Prostate gland (tissue), 2 donors: ENCODE measurements around the gene COL5A1. TPM values are rescaled to one million over a fixed set of nuclear protein-coding genes. Genes with fewer than 3 reads are reported as not detected.

Experiments used
- DNase-seq: peaks from one replicate; pipeline ENCODE4 v3.0.0-alpha.2; 2019; ENCODE audit warnings: low spot score
- H3K27ac ChIP-seq, 2 donors: fragments of 200-600 bp; sonication (generic); 2 replicates each; pipeline ENCODE4 v1.5.1; 2017 to 2019
- H3K27me3 ChIP-seq: fragments of 200-600 bp; sonication (generic); replicated peaks from 2 replicates; pipeline ENCODE4 v1.5.1; 2019; ENCODE audit not compliant: insufficient read depth
- H3K36me3 ChIP-seq, 2 donors: fragments of 200-600 bp; sonication (generic); 1 replicate in 1 of 2; 2 replicates in 1 of 2; pipeline versions ENCODE4 v1.5.1 to v1.8.1; 2017 to 2019
- H3K4me1 ChIP-seq: fragments of 200-600 bp; sonication (generic); replicated peaks from 2 replicates; pipeline ENCODE4 v1.5.1; 2019
- H3K4me3 ChIP-seq, 2 donors: fragments of 200-600 bp; sonication (generic); 2 replicates each; pipeline ENCODE4 v1.5.1; 2017 to 2019
- H3K9me3 ChIP-seq: fragments of 200-600 bp; sonication (generic); 2 replicates; pipeline ENCODE4 v1.5.1; 2017
- CTCF ChIP-seq, 4 experiments: fragments of 200-600 bp in 2 of 4; fragments of 450-650 bp in 2 of 4; sonication (generic) in 2 of 4; IDR thresholded peaks; 1 replicate in 3 of 4; 2 replicates in 1 of 4; pipeline ENCODE4 v1.5.1; 2016 to 2019; ENCODE audit warnings: antibody characterized with exemption in 4 of 4, mild to moderate bottlenecking in 2 of 4, moderate library complexity in 2 of 4
- POLR2A ChIP-seq: fragments of 450-650 bp; IDR thresholded peaks from one replicate; pipeline ENCODE4 v1.6.1; 2016; ENCODE audit warnings: antibody characterized with exemption, mild to moderate bottlenecking
- POLR2AphosphoS5 ChIP-seq: sonication (generic); formaldehyde crosslinking; IDR thresholded peaks from one replicate; pipeline ENCODE4 v1.6.1; 2017; ENCODE audit warnings: antibody characterized with exemption
- WGBS: methylation state at CpG from one replicate; pipeline ENCODE4 v1.1.5; 2018; 5-methylcytosine and 5-hydroxymethylcytosine counted together
- intact Hi-C: fragments of 100-400 bp; cut with DNase I; formaldehyde crosslinking; loops from one replicate; pipeline ENCODE4 v1.14.2; 2022
- total RNA-seq, 2 donors: library from RNA; depleted of rRNA; stranded (reverse); fragments of >200 nt; gene quantifications; one replicate each; pipeline ENCODE4 v1.1.0, GENCODE V29; 2016

Gene COL5A1
- total RNA-seq, 2 donors from 2014 or later, result 16.9 to 36.0 TPM

DNA sequence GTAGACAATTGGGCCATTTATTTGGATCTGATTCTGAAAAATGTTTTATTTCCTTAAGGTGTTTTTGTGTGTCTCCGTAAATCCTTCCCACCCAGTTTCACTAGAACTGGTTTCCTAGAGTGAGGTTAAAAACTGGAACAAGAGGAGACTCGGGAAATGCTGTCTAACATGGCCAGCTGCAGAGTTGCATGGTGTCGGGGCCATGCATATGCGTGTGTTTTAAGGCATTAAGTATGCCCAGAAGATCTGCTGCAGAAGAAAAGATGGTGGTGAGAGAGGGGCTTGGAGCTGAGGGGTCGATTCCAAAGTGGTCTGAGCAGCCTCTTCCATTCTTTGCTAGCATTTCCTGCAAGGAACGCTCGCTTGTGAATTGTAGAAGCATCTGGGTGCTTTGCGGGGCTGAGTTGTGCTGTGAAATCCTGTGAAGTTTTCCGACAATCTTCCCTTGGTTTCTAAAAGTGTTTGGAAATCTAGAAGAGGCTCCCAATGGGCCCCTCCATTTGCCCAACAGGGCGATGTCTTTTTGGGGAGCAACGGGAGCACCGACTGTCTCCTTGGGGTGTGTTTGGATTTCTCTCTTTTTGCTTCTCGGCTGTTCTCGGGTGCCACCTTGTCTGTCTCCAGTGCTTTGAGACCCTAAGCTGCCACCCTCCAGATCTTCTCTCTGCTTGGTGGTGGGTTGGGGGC is 113.8 kb downstream of the COL5A1 start:
- Histone ChIP-seq H3K4me3 (no peak overlapping the region), H3K4me1 (no peaks in the 10 kb centered on the region), H3K27me3 (no peaks in the 10 kb centered on the region), H3K36me3 (no peaks in the 10 kb centered on the region), H3K9me3 (no peaks in the 10 kb centered on the region), H3K27ac (no peak overlapping the region)
- intact Hi-C loops, result no loop called here
- WGBS, result 93% methylated on average over 14 of the region's 14 CpGs
- TF ChIP-seq CTCF (IDR thresholded peaks at IDR 0.05), result no peak
- TF ChIP-seq POLR2A, result no peak
- TF ChIP-seq POLR2AphosphoS5, result no peak
- no peak for DNase-seq

DNA sequence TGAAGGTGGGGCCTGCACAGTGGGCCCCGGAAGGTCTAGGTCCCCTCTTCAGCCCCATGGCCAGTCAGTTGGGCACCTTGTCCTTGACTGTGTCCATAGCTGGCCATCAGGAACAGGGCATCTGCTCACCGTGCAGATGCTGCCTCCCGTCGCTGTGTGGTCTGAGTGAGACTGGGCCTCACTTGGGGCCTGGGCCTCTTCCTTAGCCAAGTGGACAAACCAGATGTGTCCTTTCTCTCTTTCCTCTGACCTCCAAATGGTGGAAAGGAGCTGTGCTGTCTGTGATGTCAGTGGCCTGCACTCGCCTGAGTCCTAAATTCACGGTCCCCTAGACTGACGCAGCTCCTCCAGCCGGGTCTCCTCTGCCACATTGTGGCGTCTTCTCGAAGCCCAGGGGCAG is 114.5 kb downstream of the COL5A1 start:
- H3K27me3 ChIP-seq, result no peaks in the 10 kb centered on the region
- H3K9me3 ChIP-seq, result no peaks in the 10 kb centered on the region
- no peak overlapping the region for H3K4me3 ChIP-seq
- WGBS, result 80% methylated on average over 10 of the region's 10 CpGs
- no peaks in the 10 kb centered on the region for H3K36me3 ChIP-seq
- no peak overlapping the region for H3K27ac ChIP-seq
- H3K4me1 ChIP-seq, result no peaks in the 10 kb centered on the region
- intact Hi-C loops, result no loop called here
- TF ChIP-seq POLR2A, result no peak
- no peak for TF ChIP-seq POLR2AphosphoS5
- no peak for TF ChIP-seq CTCF (IDR thresholded peaks at IDR 0.05)
- no peak for DNase-seq

DNA sequence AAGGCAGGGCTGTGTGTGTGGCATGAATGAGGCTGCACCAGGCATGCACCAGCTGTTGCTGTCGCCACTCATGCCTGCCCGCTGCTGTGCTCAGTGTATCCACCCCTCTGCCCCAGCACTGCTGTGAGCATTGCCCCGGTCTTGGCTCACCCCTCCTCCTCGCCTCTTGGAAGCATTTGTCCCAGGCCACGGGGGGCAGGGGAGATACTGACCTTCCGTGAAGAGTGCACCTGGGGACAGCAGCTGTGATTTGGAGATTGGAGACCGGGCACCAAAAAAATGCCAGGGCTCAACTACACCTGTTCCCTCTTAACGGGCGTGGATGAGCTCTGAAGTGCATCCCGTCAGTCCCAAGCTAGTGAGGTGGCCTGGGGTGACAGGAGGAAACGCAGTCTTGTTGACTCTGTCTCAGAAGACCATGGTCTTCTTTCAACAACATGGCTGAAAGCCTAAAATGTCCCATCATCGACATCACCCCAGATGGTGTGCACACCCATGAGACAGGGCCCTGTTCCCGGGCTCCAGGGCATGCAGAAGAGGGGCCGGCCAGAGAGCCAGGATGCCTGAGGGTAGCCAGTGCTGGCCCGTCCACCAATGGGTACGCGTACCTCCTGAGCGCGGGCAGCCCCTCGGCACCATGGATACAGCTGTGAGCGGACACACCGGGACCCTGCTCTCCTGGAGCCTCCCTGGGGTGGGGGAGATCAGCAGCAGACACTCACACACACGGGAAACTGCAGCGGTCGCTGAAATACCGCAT is 115.8 kb downstream of the COL5A1 start:
- H3K27ac ChIP-seq, result no peak overlapping the region
- no peaks in the 10 kb centered on the region for H3K27me3 ChIP-seq
- WGBS, result 91% methylated on average over 26 of the region's 26 CpGs
- no peak for TF ChIP-seq CTCF (IDR thresholded peaks at IDR 0.05)
- no peak for TF ChIP-seq POLR2A
- TF ChIP-seq POLR2AphosphoS5, result no peak
- H3K9me3 ChIP-seq, result no peaks in the 10 kb centered on the region
- DNase-seq, result no peak
- H3K4me3 ChIP-seq, result no peak overlapping the region
- intact Hi-C loops, result no loop called here
- no peaks in the 10 kb centered on the region for H3K36me3 ChIP-seq
- H3K4me1 ChIP-seq, result no peaks in the 10 kb centered on the region

DNA sequence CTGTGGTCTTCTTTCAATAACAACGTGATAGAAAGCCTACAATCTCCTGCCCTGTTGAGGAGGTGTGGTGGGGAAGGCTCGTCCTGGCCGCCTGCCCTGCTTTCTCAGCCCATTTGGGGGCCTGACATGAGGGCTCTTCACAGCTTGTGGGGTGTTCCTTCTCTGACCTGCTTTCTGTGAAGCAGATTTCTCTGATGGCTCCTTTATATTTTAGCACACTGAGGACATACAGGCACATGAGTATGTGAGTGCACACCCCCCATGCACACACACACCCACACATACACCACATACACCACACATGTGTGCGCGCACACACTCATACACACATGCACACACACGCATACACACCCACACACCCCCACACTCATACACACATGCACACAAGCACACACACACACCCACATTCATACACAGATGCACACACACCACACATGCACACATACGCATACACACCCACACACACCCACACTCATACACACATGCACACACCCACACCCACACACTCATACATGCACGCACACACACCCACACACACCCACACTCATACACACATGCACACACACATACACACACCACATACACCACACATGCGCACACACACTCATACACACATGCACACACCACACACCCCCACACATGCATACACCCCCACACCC is 117.5 kb downstream of the COL5A1 start:
- 80% methylated on average over 9 of the region's 9 CpGs for WGBS
- Histone ChIP-seq H3K27me3 (no peaks in the 10 kb centered on the region), H3K27ac (no peak overlapping the region), H3K4me1 (no peaks in the 10 kb centered on the region), H3K9me3 (no peaks in the 10 kb centered on the region), H3K4me3 (no peak overlapping the region), H3K36me3 (no peaks in the 10 kb centered on the region)
- intact Hi-C loops, result no loop called here
- TF ChIP-seq POLR2A (no peak), CTCF (IDR thresholded peaks at IDR 0.05) (no peak), POLR2AphosphoS5 (no peak)
- no peak for DNase-seq
